ENCODE results near the gene C20orf204.

C20orf204 gene

GRCh38 chr20:64071341-64072332 lies 35.7 kb downstream of the C20orf204 start:
- in situ Hi-C loops (cut with MboI; ENCODE audit: low sequenced_read_pairs, unreplicated experiment) = no loop called here
- no peak for DNase-seq (ENCODE audit: low spot score)
- TF ChIP-seq CTCF (IDR thresholded peaks at IDR 0.05; ENCODE audit: borderline replicate concordance, control extremely low read depth, extremely low read depth, insufficient read depth, missing control alignments) = no peak

- no peak for TF ChIP-seq CTCF (IDR thresholded peaks at IDR 0.05; ENCODE audit: borderline replicate concordance, control extremely low read depth, extremely low read depth, insufficient read depth, missing control alignments)
- in situ Hi-C loops (cut with MboI; ENCODE audit: low sequenced_read_pairs, unreplicated experiment) = no loop called here
- no peak for DNase-seq (ENCODE audit: low spot score)
Measured at GRCh38 chr20:64072498-64073063, 36.6 kb downstream of the C20orf204 start.

GRCh38 chr20:64073476-64074183 lies 37.6 kb downstream of the C20orf204 start:
- DNase-seq (ENCODE audit: low spot score) = no peak
- in situ Hi-C loops (cut with MboI; ENCODE audit: low sequenced_read_pairs, unreplicated experiment) = no loop called here
- no peak for TF ChIP-seq CTCF (IDR thresholded peaks at IDR 0.05; ENCODE audit: borderline replicate concordance, control extremely low read depth, extremely low read depth, insufficient read depth, missing control alignments)

GRCh38 chr20:64074184-64074789 lies 38.3 kb downstream of the C20orf204 start:
- no peak for TF ChIP-seq CTCF (IDR thresholded peaks at IDR 0.05; ENCODE audit: borderline replicate concordance, control extremely low read depth, extremely low read depth, insufficient read depth, missing control alignments)
- no peak for DNase-seq (ENCODE audit: low spot score)
- in situ Hi-C loops (cut with MboI; ENCODE audit: low sequenced_read_pairs, unreplicated experiment) = no loop called here

GRCh38 chr20:64074963-64075362 lies 39.0 kb downstream of the C20orf204 start:
- TF ChIP-seq CTCF (IDR thresholded peaks at IDR 0.05; ENCODE audit: borderline replicate concordance, control extremely low read depth, extremely low read depth, insufficient read depth, missing control alignments) = no peak

GRCh38 chr20:64075556-64075955 lies 39.6 kb downstream of the C20orf204 start:
- no peak for TF ChIP-seq CTCF (IDR thresholded peaks at IDR 0.05; ENCODE audit: borderline replicate concordance, control extremely low read depth, extremely low read depth, insufficient read depth, missing control alignments)
- no peak for DNase-seq (ENCODE audit: low spot score)
- in situ Hi-C loops (cut with MboI; ENCODE audit: low sequenced_read_pairs, unreplicated experiment) = no loop called here

More at GRCh38 chr20:64074963-64075362, 39.0 kb downstream of the C20orf204 start:
- in situ Hi-C loops (cut with MboI; ENCODE audit: low sequenced_read_pairs, unreplicated experiment) = no loop called here
- DNase-seq (ENCODE audit: low spot score) = no peak
